GM19043 (cell line): ENCODE data around the gene BAG1.

Experiments
- ATAC-seq: cut with Tn5 transposase; IDR thresholded peaks from one replicate; pipeline ENCODE4 v1.9.1; 2021; ENCODE audit warnings: low read depth; ENCODE audit not compliant: unreplicated experiment

BAG1 gene

DNA sequence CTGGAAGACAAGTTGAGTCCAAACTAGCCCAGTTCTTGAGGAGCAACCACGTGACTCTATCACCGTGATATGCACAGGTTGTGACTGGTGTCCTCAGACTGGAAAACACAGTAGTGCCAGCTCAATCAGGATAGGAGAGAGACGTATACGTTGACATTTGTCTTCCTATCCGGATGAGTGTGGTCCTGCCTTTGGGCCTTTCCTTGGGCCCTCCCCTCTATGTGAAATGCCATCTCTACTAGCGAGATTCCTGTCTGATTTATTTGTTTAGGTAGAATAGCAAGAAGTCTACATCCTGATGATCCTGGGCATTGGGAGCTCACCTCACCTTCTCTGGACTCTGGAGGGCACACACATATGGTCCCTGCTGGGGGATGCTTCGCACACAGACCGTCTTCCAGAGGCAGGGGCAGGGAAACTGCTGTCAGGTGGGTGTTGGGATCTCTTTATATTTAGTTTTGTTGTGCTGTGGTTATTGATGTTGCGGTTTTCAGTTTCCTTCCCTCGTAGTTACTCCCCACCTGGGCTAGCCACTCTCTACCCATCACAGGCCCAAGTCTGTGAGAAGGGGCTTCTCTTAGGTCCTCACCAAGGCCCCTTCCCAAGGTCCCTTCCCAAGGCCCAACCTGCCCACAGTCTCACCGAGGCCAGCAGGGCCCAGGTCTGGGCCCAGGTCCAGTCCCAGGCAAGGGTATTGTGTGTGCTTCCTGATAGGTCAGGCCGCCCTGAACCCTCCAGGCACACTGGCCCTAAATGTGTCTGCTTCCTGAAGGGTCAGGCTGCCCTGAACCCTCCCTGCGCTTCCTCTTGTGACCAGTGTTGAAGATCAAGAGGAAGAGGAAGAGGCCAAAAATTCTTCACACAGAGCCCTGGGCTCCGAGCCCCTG, 43.6 kb downstream of the BAG1 start:
- no peak for ATAC-seq

DNA sequence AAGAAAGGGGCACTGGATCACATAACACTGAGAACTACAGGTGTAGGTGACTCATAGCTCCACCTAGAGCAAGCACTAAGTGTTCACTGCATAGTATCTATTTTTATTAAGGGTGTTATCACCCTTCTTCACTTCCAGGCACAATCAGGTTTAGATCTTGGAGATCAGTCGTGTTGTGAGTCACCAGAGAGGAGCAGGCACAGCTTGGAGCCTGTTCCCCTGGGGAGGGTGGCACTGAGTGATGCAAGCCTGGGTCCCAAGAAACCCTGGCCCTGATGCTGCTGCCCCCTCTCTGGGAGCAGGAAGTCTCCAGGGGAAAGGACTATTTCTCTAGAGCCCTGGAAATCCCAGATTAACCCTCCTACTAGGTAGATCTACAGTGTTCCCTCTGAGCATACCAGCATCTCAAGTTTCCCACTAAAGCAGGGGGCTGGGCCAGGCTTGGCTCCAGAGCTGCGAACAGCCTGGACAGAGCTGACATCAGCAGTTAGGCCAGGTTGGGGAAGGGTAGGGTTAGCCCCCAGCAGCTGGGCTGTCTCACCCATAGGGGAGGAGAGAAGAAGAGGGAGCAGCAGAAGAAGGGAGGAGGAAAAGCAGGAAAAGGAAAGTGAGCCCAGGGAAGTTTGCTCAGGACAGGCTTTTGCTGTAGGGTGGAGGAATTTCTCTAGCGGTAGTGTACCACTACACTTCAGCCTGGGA, 52.7 kb downstream of the BAG1 start:
- ATAC-seq, result no peak

- ATAC-seq, result no peak
Measured at GRCh38 chr9:33210006-33210715, 54.3 kb downstream of the BAG1 start.

DNA sequence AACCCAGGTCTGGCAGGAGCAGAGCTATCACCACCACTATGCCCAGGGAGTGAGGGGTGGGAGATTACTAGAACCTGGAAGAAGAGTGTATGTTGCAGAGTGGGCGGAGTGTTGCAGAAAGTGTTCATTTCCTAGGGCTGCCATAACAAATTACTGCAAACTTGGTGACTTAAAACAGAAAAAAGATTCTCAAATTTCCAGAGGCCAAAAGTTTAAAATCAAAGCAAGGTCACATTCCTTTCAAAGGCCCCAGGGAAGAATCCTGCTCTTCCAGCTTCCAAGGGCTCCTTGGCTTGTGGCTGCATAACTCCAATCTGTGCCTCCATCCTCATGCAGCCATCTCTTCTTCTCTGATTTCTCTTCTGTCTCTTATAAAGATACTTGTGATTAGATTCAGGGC, 55.1 kb downstream of the BAG1 start:
- ATAC-seq, result no peak

DNA sequence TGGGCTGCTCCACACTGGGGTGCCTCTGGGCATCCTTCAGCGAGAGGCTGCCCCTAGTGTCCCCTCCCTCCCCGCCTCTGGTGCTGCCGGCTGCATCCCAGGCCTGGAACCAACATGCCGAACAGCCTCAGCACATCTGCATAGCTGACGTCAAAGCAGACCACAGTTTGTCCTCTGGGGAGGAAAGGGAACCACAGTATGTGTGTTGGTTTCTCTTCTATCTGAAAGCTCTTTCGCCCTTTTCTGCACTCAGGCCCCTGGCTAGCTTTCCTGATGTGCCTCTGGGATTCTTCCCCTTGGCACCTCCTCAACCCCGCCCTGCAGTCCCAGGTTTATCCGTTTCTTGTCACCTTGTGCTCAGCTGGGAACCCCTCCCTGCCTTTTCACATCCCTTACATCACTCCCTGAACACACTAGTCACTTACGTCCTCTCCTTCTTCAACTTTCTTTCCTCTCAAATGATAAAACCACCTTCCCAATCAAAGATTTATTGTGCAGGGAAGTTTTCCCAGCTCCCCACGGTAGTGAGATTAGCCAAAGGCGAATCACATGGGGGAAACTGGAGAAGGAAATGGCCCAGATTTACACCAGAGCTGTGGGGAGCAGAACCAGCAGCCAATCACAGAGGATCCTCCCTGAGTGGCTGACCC, 61.8 kb downstream of the BAG1 start:
- ATAC-seq, result peak; percentile 99
